ENCODE data around the gene ALDH4A1.
A peak's percentile ranks its signal among the peaks of the same experiment; 100 is the strongest.
"Not testable (repeated sequence)": the region's sequence is repeated elsewhere in the genome, so short reads cannot be mapped to it uniquely, and the experiment has no call there.

ALDH4A1 gene

DNA sequence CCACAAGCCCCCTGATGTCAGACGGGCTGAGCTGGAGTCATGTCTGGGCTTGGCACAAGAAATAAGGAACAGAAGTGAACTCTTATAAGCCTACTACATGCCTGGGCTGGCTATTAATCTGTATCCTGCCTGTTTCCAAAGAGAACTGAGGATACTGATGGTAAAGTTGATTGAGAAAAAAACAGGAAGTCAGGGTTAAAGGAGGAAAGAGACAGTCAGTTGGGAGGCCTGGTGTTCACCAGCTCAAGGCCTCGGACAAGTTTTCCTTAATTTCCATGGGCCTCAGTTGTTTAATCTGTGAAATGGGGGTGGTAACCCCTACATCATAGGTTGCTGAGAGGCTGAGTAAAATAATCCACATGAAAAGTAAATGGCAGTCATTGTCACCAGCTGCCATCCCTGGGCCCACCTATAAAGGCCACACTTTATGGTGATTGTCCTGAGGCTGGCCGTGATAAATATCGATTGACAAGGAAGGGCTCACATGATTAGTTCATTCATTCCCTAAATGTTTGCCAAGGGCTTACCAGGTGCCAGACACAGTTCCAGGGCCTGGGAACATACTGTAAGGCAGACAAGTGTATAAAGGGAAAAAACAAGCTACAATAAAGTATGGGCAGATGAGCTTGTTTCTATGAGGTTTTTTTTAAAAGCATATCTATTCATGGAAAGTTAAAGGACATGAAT, 2.8 kb downstream of the ALDH4A1 start:
- peak; percentile 11 for DNase-seq

DNA sequence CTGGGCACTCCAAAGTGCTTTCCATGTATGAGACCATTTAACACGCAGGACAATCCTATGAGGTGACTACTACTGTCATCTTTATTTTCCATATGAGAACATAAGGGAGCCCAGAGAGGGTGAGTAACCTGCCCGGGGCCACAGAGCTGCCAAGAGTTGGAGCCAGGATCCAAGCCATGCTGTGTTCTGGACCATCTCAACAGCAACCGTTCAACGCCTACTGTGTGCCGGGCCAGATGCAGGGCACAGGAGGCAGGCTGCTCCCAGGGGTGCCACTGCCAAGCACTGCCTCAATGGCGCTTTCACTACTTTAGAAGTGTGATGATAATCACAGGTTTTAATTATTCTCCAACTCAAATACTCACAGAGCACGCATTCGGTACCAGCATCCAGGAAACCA, 3.8 kb downstream of the ALDH4A1 start:
- no peak for DNase-seq

DNA sequence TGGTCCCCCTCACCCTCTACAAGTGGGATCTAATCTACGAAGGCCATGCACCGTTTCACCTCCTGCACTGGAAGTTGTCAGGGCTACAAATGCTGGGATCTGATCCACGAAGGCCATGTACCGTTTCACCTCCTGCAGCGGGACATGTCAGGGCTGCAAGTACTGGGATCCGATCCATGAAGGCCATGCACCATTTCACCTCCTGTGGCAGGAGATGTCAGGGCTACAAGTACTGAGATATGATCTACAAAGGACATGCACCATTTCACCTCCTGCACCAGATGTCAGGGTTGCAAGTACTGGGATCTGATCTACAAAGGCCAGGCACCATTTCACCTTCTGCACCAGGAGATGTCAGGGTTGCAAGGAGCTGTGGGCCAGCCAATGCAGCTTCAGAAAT, 7.0 kb downstream of the ALDH4A1 start:
- no peak for DNase-seq

DNA sequence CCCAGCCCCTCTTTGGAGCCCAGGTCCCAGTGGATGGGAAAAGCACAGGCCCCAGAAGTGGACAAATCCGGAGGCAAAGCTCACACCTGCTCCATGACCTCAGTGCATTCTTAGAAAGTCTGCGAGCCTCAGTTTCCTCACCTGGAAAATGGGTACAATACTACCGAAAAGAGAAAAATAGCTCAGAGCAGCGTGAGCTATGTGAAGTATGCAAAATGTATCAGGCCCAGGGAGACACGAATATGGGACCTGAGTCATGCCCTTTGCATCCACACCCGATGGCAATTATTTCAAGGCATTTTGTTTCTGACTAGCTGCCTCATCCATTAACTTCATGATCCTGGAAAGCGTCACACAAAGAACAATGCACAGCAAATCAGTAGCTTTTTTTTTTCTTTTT, 9.2 kb downstream of the ALDH4A1 start:
- no peak for DNase-seq

DNA sequence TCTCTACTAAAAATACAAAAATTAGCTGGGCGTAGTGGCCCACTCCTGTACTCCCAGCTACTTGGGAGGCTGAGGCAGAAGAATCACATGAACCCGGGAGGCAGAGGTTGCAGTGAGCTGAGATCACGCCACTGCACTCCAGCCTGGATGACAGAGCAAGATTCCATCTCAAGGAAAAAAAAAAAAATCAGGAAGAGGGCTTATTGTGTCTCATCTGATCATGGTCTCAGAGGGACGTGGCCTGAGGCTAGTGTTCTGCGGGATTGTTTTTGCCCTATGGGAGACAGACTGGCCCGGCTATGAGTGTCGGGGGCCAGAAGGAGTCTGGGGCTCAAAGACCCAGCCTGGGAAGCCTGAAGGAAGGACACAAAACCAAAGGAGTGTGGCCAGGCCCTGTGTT, 10.5 kb downstream of the ALDH4A1 start:
- not testable (repeated sequence) for DNase-seq

DNA sequence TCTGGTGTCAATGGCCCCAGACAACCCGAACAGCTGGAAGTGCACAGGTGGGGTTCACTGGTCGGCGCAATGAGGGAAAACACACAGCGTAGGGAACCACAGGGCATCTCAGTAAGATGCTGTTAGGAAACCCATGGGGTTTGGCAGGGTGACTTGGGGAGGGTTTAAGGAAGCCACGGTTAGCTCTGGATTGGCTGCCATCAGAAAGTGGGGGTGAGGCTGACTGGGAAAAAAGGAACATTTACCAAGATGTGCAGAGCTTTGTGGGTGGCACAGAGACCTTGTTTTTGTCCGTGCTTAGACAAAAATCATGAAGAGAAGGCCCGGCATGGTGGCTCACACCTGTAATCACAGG, 11.0 kb downstream of the ALDH4A1 start:
- no peak for DNase-seq

DNA sequence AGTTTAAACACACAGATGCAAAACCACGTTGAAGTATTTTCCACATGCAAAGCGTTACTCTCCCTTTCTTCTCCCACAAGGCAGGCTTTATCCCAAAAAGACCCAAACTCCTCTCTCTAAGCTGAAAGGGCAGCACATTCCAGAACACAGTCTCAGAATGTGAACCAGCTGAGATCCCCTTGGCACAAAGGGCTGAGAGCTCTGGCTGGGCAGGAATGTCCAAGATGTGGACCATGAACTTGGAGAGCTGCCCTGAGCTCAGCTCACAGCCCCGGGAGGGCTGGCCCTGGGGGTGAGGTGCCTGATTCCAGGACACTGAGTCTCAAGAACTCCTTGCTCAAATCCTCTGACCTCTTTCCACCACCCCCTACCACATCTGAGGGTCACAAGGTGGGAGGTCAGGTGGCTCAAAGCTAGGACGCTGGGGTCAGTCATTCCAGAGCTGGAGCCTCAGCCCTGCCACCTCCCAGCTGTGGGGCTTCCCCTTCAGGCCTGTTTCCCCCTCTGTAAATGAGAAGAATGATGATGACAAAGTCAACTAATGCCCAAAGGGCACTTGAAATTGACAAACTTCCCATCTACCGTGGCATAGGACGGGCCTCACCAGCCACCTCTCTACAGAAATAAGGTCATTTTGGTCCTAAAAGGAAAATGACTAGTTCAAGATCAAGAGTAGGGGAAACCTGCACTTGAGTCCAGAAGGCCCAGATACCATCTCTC, 11.5 kb downstream of the ALDH4A1 start:
- no peak for DNase-seq

DNA sequence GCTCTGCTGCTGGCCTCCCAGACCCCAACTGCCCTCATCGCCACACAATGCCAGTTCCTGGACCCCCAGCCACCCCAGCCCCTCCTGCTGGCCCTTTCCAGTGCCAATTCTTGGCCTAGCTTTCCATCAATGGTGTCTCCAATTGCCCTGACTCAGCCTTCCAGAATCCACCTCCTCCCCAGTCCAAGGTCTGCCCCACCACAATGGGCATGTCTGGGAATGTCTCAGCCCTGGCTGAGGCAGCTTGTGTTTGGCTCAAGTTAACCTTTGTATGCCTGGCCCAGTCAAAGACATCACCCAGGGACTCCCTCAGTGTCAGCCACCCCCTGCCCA, 16.4 kb downstream of the ALDH4A1 start:
- DNase-seq, result no peak

DNA sequence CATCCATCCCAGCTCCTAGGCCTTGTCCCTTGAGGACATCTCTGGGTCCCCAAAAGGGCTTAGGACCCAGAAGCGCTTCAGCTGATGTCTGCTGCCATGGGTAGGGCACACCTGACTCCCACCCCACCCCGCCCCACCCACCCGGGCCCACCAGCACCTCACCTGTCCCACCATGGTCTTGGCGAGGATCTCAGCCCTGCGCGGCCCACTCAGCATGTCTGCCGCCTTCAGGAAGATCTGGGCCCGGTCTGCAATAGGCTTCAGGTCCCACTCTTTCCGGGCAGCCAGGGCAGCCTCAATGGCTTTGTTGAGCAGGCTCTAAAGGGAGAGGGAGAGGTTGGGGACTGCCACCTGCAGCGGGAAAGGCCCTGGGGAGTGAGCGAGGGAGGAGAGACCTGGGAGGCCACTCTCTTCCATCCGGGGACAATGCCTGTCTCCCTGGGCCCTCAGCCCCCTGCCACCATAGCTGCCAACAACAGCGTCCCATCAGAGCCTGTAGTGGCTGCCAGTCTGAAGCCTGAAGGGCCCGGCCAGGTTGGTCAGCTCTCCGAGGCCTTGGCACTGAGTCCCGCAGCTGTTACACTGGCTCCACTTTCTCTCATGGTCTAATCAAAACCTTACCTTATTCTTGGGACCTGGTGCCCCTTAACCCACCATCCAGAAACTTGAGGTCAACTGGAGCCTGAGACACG, 16.9 kb downstream of the ALDH4A1 start:
- no peak for DNase-seq

DNA sequence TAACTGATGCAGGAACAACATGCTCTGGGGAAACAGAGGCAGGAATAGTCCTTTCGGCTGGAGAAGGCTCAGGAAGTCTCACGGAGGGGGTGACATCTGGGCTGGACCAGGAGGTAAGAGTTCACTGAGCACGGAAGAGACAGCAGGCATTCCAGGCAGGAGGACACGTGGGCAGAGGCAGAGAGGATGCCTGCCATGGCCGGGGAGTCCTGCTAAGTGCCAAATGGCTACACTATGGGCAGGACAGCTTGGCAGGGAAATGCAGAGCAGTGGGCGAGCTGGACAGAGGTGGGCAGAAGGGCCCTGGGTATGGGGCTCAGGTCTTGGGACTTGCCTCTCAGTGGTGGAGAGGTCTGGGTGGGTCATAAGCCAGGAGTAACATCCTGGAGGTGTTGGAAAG, 17.6 kb downstream of the ALDH4A1 start:
- no peak for DNase-seq

DNA sequence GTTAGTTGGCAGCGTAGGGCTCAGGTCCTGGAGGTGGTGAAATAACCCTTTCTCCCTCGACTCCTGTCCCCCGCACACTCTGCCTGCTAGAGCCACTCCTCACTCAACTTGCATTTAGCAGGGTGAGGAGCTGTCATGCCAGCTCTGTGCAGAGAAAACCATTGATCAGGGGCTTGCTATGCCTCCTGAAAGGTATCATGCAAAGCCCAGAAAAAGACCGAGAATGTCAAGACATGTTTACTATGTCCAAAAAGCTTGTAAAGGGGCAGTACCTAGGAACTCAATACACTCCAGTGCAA, 18.0 kb downstream of the ALDH4A1 start:
- no peak for DNase-seq

DNA sequence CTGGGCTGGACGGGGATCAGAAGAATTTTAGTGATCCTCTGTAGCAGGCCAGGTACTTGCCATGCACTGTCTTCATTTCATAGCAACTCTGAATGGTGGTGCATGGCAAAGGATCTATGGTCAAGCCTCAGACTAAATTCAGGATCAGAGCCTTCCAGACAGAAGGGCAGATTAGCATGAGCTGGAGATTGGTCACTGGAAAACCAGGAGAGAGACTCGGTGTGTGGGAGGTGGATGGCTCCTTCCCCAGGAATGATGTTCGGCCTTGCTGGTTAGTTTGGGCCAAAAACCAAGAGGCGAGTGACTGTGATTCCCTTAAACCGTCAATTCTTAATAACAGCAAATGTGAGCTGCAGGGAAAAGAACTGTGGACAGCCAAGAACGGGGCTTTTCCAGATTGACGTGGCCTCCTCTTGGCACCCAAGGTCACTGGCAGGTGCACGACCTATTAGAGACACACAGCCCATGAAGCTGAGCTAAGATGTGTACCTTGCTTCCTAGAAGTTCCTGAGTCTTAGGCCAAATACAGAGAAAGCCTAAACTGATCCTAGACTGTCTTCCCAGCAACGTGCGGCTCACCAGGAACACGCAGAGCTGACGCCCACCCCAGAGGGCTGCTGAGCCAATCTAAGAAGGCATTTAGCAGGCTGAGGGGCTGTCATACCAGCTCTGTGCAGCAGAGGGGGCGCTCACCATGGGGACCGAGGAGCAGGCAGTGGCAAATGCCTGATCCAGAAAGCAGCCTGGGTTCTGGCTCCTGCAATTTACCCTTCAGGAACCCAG, 18.5 kb downstream of the ALDH4A1 start:
- DNase-seq, result peak; percentile 77

DNA sequence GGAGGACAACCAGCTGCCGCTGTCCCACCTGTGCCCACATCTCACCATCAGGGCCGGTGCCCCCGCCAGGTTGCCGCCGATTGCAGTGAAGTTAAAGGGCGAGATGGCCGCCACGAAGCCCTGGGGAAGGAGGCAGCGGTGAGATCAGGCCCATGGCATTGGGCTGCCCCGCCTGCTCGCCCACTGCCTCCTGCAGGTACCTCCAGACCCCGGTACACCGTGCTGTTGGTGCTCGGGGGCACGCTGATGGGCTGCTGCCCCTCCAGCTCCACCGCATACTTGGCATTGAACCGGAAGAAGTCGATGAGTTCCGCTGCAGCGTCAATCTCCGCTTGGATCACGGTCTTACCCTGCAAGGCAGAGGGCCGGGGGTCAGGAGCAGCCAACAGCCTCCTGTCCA, 19.3 kb downstream of the ALDH4A1 start:
- no peak for DNase-seq

DNA sequence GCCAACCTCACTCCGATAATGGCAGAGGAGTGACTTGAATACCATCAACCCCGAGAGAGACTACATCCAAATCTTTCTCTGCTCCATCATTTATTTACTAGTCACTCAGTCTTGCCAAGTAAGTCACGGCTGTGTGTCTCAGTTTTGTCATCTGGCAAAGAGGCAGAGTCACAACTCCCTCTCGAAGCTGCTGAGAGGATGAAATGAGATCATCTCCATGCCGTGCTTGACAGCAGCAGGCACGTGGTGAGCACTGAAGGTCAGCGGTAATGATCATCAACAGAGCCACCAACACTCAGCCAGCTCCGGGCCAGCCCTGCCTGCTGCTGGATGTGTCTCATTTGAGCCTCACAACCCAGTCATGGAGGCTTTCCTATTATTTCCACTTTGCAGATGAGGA, 19.9 kb downstream of the ALDH4A1 start:
- no peak for DNase-seq

DNA sequence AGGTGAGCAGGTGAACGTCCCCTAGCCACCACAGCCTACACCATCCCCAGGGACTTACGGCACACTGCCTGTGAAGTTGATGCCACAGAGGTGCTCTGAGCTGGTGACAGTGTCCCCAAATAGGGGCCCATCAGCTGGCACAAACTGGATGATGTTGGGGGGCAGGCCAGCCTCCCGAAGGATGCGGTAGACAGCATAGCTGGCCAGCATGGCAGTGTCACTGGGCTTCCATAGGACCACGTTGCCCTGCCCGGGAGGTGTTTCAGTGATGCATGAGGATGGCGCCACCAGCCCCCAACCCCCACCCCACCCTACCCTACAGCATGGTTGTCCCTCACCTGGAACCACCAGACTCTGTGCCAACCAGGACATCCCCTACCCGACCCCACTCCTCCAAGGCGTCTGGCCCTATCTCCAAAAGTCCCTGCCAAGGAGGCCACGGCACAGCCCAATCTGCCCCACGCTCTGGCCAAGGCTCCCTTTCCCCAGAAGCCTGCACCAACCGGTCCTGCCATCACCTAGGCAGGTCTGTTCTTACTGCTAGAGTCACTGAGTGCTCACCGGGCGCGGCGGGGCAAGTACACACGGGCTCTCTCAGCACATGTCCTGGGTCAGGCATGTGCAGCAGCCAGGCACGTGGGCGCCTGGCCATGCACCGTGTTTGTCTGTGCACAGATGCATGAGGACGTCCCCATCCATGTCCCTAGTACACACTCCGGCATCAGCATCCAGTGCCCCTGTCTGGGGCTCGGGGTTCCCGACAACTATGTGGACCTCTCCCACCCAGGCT, 20.5 kb downstream of the ALDH4A1 start:
- DNase-seq, result no peak

DNA sequence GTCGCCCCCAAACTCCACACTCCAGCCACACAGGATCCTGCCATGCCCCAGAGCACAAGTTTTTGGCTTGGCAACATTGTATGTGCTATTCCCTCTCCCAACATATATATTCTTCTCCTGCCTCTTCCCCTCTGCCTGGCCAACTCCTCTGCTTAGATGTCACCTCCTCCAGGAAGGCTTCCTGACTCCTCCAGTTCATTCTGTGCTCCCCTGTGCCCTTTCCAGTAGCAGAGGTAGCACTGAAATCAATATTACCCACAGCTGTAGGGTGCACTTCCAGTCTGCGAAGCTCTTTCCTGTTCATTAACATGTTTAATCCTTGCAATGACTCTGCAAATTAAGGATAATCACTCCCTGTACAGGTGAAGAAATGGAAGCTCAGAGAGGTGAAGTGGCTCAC, 21.2 kb downstream of the ALDH4A1 start:
- DNase-seq, result no peak

DNA sequence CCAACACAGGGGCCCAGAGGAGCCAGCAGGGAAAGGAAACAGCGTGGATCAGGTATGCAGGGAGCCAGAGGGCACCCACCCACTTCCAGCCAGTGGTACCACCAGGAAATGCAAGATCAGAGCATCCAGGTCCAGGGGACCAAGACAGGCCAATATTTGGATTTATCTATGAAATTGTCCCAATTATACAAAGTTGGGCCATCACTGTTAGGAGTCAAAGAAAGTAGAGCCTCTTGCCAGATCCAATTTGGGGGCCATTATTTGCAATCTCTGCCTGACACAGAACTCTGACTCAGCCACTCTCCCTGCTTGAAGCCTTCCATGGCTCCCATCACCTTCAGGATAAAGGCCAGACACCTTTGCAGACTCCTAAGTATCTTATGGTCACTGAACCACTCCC, 21.8 kb downstream of the ALDH4A1 start:
- DNase-seq, result no peak

DNA sequence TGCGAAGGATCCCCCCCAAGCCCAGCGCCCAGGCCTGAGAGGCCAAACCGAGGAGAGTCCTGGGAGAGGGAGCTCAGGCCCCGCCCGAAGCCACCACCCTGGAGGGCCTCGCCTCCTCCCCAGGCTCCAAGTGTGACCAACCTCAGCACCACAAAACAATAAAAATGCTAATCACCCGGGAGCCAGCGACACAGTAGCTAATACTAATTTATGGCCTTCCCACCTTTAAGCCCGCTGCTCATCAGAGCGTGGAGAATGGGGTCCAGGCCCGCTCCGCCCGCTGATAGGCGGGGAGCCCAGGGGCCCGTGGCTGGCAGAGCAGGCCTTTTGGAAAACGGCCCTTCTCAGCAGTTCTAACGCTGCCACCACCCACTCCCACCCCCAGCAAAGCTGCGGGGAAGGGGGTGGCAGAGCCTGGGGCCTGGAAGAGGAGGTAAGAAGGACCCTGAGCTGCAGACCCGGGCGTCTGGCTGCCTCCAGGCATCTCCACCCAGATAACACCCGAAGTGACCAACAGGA, 22.5 kb downstream of the ALDH4A1 start:
- DNase-seq, result no peak

DNA sequence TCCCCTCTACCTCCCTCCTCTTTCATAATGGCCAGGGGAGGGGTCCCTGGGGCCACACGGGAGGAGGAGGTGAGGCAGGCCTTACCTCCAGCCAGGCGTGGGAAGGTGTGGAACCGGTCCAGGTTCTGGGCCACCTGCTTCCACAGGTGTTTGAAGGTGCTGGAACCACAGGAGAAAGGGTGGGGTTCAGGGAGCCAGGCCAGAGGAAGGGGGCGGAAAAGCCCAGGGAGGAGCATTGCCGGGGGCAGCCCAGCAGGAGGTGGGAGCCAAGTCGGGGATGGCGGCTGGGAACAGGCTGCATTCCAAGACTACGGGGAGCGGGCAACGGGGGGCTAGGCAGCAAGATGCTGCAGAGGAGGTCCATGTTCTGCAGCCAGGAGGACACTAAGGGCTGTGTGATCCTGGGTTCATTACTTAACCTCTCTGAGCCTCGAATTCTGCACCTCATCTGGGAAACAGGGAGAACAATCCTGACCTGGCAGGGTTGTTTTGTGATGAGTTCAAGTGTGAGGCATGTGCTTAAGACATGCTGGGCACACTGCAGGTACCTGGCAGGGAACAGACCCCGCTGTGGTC, 23.1 kb downstream of the ALDH4A1 start:
- no peak for DNase-seq

DNA sequence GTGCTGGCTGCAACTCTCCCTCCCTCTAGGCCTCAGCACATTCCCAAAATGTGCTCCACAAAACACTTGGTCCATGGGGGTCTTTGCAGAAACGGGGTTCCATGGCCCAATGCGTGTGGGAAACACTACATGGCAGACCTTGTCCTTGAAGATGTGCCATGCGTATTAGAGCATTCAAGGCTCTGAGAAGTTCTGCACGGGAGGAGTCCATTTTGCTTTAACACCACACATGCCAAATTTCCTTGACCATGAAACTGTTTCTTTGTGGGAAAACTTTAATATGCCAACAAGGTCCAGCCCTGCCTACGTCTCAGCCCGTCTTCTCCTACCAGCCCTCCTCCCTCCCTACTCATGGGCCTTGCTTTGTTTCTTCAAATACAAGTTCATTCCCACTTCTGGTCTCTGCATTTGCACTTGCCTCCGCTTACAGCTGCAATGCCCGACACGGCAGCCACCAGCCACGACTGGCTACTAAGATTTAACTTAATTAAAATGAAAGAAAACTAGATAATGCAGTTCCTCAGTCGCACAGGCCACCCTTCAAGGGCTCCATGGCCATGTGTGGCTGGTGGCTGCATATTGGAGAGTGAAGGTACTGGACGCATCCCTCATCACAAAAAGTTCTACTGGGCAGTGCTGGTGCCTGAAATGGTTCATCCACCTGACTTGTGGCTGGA, 23.7 kb downstream of the ALDH4A1 start:
- DNase-seq, result no peak

DNA sequence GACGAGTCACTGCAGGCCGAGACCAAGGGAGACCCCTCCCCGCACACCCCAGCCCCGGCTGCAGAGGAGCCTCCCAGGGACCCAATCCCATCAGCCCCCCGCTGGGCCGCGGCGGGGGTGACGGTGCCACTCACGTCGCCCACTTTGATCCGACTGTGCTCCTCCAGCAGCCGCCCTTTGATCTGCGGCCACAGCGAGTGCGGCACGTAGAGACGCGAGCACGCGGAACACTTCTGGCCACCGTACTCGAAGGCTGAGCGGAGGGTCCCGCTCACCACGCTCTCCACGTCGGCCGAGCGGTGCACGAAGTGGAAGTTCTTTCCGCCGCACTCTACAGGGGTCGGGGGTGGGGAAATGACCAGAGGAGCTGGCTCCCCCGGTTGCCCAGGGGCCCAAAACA, 25.1 kb downstream of the ALDH4A1 start:
- no peak for DNase-seq

DNA sequence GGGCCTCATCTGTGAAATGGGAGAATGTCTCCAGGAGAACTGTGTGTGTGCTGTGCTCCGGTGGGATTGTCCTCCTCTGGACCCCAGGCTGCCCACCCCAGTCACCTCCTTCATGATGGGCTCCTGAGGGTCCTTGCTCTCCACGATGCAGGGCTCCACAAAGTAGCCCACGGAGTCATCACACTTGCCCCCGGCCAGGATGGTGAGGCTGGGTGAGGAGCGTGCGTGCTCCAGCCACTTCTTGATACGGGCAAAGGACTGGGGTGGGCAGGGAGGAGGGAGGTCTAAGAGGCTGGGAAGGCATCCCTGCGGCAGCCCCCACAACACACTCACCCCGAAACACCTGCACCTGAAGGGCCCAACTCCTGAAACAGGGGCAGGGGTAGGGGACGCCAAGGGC, 26.1 kb downstream of the ALDH4A1 start:
- no peak for DNase-seq

All from OCI-M1 (cell line).